PC-9 (cell line): Measurements from ENCODE around the gene COL8A2.

ENCODE experiments used
- EZH2 ChIP-seq: fragments of 200-600 bp; sonication (generic); IDR thresholded peaks from 2 replicates; pipeline ENCODE4 v1.8.0; 2017; ENCODE audit warnings: antibody characterized with exemption, low read depth
- TF ChIP-seq, protein P1 (sequence below): fragments of 200-600 bp; sonication (generic); conservative IDR thresholded peaks from 2 replicates; pipeline ENCODE4 v1.6.1; 2017; ENCODE audit warnings: mixed run types, antibody characterized with exemption, mild to moderate bottlenecking, moderate library complexity

DNA sequence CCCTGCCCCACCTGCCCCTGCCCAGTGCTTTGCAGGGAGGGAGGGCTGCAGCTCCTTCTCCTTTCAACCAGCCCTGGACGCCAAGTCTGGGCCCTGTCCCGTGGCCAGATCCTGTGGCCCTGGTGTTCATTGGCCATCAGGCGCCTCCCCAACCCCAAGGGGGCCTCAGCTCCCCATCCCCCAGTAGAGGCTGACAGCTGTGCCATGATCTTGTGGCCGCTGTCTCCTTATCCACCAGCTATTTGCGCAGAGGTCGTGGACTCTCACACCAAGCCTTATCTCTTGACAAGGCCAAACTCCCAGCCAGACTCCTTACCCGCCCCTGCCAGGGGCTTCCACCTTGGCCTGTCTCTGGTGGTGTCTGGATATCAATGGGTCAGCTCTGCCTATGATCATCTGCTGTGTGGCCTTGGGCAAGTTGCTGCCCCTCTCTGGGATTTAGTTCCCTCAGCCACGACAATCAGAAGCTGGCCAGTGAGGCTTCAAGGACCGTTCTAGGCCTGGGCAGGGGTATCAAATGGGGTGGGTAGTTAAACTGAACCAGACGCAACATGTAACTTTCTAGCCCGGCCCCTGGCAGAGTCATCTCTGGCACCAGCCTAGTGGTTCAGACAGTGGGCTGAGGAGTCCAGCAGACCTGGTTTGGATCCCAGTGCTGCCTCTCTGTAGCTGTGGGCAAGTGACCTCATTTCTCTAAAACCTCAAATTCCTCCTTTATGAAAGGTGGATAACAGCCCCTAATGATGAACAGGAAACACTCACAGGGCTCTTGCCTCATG, 3.3 kb upstream of the COL8A2 start:
- TF ChIP-seq EZH2, result no peak
- TF ChIP-seq, protein P1, sequence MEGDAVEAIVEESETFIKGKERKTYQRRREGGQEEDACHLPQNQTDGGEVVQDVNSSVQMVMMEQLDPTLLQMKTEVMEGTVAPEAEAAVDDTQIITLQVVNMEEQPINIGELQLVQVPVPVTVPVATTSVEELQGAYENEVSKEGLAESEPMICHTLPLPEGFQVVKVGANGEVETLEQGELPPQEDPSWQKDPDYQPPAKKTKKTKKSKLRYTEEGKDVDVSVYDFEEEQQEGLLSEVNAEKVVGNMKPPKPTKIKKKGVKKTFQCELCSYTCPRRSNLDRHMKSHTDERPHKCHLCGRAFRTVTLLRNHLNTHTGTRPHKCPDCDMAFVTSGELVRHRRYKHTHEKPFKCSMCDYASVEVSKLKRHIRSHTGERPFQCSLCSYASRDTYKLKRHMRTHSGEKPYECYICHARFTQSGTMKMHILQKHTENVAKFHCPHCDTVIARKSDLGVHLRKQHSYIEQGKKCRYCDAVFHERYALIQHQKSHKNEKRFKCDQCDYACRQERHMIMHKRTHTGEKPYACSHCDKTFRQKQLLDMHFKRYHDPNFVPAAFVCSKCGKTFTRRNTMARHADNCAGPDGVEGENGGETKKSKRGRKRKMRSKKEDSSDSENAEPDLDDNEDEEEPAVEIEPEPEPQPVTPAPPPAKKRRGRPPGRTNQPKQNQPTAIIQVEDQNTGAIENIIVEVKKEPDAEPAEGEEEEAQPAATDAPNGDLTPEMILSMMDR, result no peak
